Activated T-cell treated with anti-CD3 and anti-CD28 coated beads for 24 hours (primary cell): Measurements from ENCODE around the gene TEX10.

Experiments
- DNase-seq: peaks from one replicate; pipeline ENCODE4 v3.0.0-alpha.2; 2020; ENCODE audit warnings: low read depth

TEX10 gene

GRCh38 chr9:100284247-100284646, 68.5 kb downstream of the TEX10 start:
- no peak for DNase-seq

- no peak for DNase-seq
Measured at GRCh38 chr9:100282388-100282719, 70.4 kb downstream of the TEX10 start.

- DNase-seq: no peak
Measured at GRCh38 chr9:100281676-100282387, 70.9 kb downstream of the TEX10 start.

- DNase-seq: no peak
Measured at GRCh38 chr9:100281066-100281465, 71.7 kb downstream of the TEX10 start.

- no peak for DNase-seq
Measured at GRCh38 chr9:100277166-100277979, 75.4 kb downstream of the TEX10 start.

- no peak for DNase-seq
Measured at GRCh38 chr9:100269656-100270055, 83.1 kb downstream of the TEX10 start.

GRCh38 chr9:100268271-100268670, 84.5 kb downstream of the TEX10 start:
- DNase-seq: no peak

- no peak for DNase-seq
Measured at GRCh38 chr9:100267211-100267610, 85.5 kb downstream of the TEX10 start.
